ENCODE data around the gene DNMT3L.
A peak's percentile ranks its signal among the peaks of the same experiment; 100 is the strongest.
"Not testable (repeated sequence)": the region's sequence is repeated elsewhere in the genome, so short reads cannot be mapped to it uniquely, and the experiment has no call there.

Gene DNMT3L

DNA sequence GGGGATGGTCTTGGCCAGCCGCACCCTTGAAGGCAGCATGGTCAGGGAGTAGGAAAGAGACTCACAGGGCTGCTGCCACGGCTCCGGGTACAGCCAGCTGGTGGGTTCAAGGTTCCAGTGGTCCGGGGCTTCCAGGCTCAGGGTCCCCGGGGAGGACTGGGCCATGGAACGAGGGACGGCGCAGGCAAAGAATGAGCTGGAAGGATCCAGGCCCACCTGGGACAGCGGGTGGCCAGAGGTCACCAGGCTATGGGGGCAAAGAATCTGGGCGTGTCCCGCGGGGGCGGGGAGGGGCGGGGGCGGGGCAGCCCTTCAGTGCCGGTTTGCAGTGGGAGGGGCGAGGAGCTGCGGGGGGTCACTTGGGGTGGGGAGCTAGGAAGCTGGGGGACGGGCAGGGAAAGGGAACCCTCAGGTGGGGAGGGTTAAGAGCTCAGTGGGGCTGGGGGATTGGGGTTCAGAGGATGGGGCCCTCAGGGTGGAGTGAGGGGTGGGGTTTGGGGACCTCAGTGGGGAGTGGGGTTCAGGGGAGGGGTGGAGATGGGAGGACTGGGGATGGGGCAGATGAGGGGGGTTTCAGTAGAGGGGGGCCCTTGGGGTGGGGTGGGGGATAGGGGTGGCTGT is at the start of gene DNMT3L:
Gene DNMT3L (minus strand): TSS at position 223 of the 621 bp plus-strand sequence. CDS start 638 bp downstream, outside the sequence.
- DNase-seq (ENCODE audit: low read depth in 2 of 2, low spot score in 1 of 2): no peak

- DNase-seq (ENCODE audit: low read depth in 2 of 2, low spot score in 1 of 2): no peak
Observed at GRCh38 chr21:44310628-44311507, 49.2 kb upstream of the DNMT3L start.

DNA sequence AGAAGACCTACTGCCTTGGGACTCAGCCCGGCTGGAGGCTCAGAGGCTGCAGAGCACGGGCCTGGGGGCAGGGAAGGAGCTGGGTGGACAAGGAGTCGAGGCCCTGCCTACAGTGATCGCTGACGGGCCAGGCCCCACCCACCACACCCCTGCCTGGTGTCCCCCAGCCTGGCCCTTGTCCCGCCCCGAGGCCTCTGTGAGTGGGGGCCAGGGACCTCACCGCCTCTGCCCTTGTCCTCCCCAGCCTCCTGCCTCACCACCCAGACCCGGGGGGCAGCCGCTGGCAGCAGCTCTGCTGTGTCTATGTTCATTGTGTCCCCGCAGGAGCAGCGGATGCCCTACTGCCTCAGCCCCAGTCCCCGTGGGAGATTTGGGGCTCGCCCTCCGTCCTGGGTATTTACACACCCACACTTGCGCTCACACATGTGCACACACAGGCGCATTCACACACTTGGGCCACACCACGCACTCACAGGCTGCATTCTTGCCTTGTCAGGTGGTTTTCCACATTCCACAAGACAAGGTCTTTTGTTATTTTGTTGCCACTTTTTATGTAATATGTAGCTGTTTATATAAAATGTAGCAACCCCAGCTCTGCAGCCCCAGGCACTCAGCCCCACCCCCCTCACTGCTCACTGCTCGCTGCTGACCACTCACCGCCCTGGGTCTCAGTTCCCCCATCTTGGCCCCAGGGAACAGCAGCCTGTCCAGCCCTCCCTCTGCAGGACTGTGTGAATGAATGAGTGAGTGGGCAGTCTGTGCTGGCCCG is 45.4 kb upstream of the DNMT3L start:
- DNase-seq (ENCODE audit: low read depth in 2 of 2, low spot score in 1 of 2): no peak

DNA sequence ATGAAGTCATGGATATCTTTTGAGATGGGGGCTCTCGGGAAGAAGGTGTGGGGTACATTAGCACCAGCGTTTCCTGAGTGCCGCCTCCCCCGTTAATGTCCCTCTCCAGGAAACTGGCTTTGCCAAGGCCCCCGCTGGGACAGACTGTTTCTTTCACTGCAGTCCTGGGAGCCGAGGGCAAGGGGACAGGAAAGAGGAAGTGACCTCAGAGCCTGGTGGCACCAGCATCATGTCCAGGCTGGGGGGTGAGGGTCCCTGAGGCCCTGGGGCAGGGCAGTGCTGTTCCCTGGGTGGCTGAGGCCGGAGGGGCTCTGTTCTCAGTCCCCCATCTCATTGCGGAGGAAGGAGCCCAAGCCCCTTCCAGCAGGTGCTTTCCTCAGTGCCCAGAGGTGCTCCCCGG is 44.0 kb upstream of the DNMT3L start:
- DNase-seq (ENCODE audit: low read depth in 2 of 2, low spot score in 1 of 2): no peak

GRCh38 chr21:44304877-44305293 is 43.2 kb upstream of the DNMT3L start:
- DNase-seq (ENCODE audit: low read depth in 2 of 2, low spot score in 1 of 2): no peak

DNA sequence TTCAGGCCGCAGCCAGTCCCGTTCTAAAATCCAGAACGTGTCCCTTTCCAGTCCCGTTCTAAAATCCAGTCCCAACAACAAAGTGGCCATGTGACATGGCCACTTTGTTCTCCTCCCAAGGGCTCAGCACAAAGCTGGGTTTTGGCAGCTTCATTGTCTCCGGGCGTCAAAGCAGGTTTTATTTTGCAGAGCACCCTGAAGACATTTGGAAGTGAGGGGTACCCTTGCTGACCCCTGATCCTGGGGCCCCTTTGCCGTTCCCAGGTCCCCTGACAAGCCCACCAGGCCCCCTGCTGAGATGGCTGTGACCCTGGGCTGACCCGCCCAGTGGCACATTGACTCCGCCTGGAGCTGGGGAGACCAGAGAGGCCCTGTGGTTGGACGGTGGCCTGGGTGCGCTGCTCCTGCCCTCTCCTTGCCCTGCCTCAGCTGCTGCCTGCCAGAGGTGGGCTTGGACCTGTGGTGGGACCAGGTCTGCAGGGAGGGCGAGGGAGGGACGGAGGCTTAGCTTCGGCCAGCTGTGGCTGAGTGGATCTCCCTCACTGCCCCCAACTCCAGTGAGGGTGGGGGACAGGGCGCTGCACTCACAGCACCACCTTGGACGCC is 42.4 kb upstream of the DNMT3L start:
- DNase-seq (ENCODE audit: low read depth in 2 of 2, low spot score in 1 of 2): no peak

GRCh38 chr21:44303490-44303981 is 41.8 kb upstream of the DNMT3L start:
- DNase-seq (ENCODE audit: low read depth in 2 of 2, low spot score in 1 of 2): no peak

DNA sequence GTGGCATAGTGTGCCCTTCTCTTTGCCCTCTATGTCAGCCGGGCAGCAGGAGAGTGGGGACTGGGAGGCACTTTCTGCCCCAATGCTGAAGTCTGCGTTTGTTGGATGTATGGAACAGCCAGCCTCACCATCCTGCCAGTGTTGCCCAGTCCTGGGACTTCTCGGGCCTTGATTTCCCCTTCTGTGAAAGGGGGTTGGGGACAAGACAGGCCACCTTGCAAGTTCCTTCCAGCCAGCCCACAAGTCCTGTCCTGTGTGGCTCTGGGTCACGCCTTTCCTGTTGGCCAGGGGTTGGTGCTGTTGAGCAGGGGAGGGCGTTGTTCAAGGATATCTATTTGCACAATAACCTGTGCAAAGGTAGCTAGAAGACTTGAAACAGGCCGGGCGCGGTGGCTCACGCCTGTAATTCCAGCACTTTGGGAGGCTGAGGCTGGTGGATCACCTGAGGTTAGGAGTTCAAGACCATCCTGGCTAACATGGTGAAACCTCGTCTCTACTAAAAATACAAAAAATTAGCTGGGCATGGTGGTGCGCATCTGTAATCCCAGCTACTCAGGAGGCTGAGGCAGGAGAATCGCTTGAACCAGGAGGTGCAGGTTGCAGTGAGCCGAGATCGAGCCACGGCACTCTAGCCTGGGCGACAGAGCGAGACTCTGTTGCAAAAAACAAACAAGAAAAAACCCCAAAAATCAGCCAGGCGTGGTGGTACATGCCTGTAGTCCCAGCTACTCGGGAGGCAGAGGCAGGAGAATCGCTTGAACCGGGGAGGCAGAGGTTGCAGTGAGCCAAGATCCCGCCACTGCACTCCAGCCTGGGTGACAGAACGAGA is 41.1 kb upstream of the DNMT3L start:
- not testable (repeated sequence) for DNase-seq (ENCODE audit: low read depth in 2 of 2, low spot score in 1 of 2)

DNA sequence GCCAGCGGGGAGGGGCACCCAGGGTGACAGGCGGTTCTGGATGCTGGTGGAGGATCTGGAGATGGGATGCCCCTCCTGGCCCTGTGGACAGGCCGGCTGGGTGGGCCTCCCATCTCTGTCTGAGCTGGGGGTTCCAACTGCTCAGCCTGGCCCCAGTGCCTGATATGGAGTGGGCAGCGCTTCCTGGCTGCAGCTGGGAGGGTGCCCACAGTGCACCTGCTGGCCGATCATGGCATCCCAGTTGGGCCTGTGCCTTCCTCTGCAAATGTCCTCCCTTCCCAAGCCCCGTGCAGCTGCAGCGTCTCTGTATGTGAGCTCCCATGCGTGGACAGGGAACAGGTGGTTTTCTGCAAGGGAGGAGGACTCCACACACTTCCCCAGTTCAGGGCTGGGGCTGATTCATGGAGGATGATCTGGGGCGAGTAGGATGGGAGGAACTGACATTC is 40.3 kb upstream of the DNMT3L start:
- DNase-seq (ENCODE audit: low read depth in 2 of 2, low spot score in 1 of 2): no peak

GRCh38 chr21:44301141-44301540 is 39.4 kb upstream of the DNMT3L start:
- DNase-seq (ENCODE audit: low read depth in 2 of 2, low spot score in 1 of 2): no peak

GRCh38 chr21:44300262-44300959 is 38.7 kb upstream of the DNMT3L start:
- DNase-seq (ENCODE audit: low read depth in 2 of 2, low spot score in 1 of 2): no peak

- DNase-seq (ENCODE audit: low read depth in 2 of 2, low spot score in 1 of 2): no peak
Observed at GRCh38 chr21:44299458-44300261, 38.0 kb upstream of the DNMT3L start, which contains the start of gene PFKL. PFKL (plus strand) TSS chr21:44300053; CDS start chr21:44300106, 53 bp downstream.

- no peak for DNase-seq (ENCODE audit: low read depth in 2 of 2, low spot score in 1 of 2)
Observed at GRCh38 chr21:44299085-44299457, 37.4 kb upstream of the DNMT3L start.

DNA sequence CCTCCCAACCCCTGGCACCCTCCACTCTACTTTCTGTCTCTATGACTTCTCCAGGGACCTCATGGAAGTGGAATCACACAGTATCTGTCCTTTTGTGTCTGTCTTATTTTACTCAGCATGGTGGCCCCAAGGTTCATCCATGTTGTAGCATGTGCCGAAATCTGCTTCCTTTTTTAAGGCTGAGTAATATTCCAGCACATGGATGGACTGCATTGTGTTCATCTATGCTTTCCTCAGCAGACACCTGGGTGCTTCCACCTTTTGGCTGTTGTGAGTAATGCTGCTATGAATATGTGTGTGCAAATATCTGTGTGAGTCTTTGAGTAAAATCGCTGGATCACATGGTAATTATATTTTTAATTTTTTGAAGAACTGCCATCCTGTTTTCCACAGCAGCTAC is 36.6 kb upstream of the DNMT3L start:
- DNase-seq (ENCODE audit: low read depth in 2 of 2, low spot score in 1 of 2): no peak

DNA sequence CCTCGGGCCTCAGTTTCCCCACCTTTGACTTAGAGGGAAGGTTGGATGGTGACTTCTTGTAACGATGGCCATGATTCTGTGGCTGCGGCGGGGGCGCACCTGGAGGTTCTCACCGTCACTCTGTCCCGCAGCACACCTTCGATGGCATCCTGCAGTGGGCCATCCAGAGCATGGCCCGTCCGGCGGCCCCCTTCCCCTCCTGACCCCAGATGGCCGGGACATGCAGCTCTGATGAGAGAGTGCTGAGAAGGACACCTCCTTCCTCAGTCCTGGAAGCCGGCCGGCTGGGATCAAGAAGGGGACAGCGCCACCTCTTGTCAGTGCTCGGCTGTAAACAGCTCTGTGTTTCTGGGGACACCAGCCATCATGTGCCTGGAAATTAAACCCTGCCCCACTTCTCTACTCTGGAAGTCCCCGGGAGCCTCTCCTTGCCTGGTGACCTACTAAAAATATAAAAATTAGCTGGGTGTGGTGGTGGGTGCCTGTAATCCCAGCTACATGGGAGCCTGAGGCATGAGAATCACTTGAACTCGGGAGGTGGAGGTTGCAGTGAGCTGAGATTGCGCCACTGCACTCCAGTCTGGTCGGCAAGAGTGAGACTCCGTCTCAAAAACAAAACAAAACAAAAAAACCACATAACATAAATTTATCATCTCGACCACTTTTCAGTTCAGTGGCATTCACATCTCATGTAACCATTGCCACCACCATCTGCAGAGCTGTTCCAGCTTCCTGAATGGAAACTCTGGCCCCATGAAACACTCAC is 36.0 kb upstream of the DNMT3L start:
- DNase-seq (ENCODE audit: low read depth in 2 of 2, low spot score in 1 of 2): peak; percentile 48 to 57

GRCh38 chr21:44296916-44297315 is 35.2 kb upstream of the DNMT3L start:
- DNase-seq (ENCODE audit: low read depth in 2 of 2, low spot score in 1 of 2): no peak

- DNase-seq (ENCODE audit: low read depth in 2 of 2, low spot score in 1 of 2): no peak
Observed at GRCh38 chr21:44296103-44296519, 34.4 kb upstream of the DNMT3L start.

GRCh38 chr21:44295646-44296045 is 33.9 kb upstream of the DNMT3L start:
- no peak for DNase-seq (ENCODE audit: low read depth in 2 of 2, low spot score in 1 of 2)

All from stimulated activated CD8-positive, alpha-beta memory T cell treated with anti-CD3 and anti-CD28 coated beads, Interleukin-4, amount 100 ng/mL, for 4 hours (primary cell).